SK-N-SH (cell line): ENCODE results near the gene SNCG. TPM values are rescaled to one million over a fixed set of nuclear protein-coding genes. Genes with fewer than 3 reads are reported as not detected.
"Not testable (repeated sequence)": the region's sequence is repeated elsewhere in the genome, so short reads cannot be mapped to it uniquely, and the experiment has no call there.

Source experiments
- CTCF ChIA-PET: fragments of 300-600, 350-600 bp; formaldehyde crosslinking; extraction: SDS; loops from one replicate; lab custom pipeline; 2021; lab: Yijun Ruan, JAX
- POLR2A ChIA-PET: fragments of 350-600 bp; sonication (Branson Sonifier 250); formaldehyde crosslinking; extraction: SDS; loops from one replicate; lab custom pipeline; 2020; ENCODE audit warnings: antibody characterized with exemption, inconsistent platforms; lab: Yijun Ruan, JAX
- DNase-seq: peaks from one replicate; pipeline ENCODE4 v3.0.0; 2012
- H2AFZ ChIP-seq: fragments of 200-600 bp; sonication (generic); 2 replicates; pipeline ENCODE4 v1.8.1; 2016; ENCODE audit warnings: antibody characterized with exemption, mild to moderate bottlenecking, low read depth
- H3F3A ChIP-seq: fragments of 200-600 bp; sonication (generic); replicated peaks from 2 replicates; pipeline ENCODE3; 2016; ENCODE audit warnings: antibody characterized with exemption, mild to moderate bottlenecking; ENCODE audit not compliant: insufficient read depth
- H3K27ac ChIP-seq, 2 experiments: fragments of 200-500 bp in 1 of 2; fragments of 200-600 bp in 1 of 2; sonication (Bioruptor generic) in 1 of 2; sonication (generic), shearing (Covaris generic) in 1 of 2; 2 replicates each; pipeline versions ENCODE4 v1.5.1 to v1.6.1; 2014 to 2016; ENCODE audit warnings: low read depth in 2 of 2, inconsistent platforms in 1 of 2, low read length in 1 of 2, mild to moderate bottlenecking in 1 of 2, mixed read lengths in 1 of 2
- H3K27me3 ChIP-seq: fragments of 200-600 bp; sonication (generic), shearing (Covaris generic); 2 replicates; pipeline ENCODE4 v1.6.1; 2016; ENCODE audit warnings: mixed run types; ENCODE audit not compliant: insufficient read depth
- H3K36me3 ChIP-seq, 2 experiments: fragments of 200-500 bp in 1 of 2; fragments of 200-600 bp in 1 of 2; sonication (Bioruptor generic) in 1 of 2; sonication (generic) in 1 of 2; replicated peaks in 1 of 2; 2 replicates each; pipeline versions ENCODE3 to v1.5.1; 2014 to 2016; ENCODE audit warnings: low read length in 1 of 2, mild to moderate bottlenecking in 1 of 2; ENCODE audit not compliant: insufficient read depth in 2 of 2, control insufficient read depth in 1 of 2
- H3K4me1 ChIP-seq, 2 experiments: fragments of 200-500 bp in 1 of 2; fragments of 200-600 bp in 1 of 2; sonication (Bioruptor generic) in 1 of 2; sonication (generic), shearing (Covaris generic) in 1 of 2; 2 replicates each; pipeline versions ENCODE4 v1.5.1 to v1.6.1; 2014 to 2016; ENCODE audit warnings: low read depth in 1 of 2, low read length in 1 of 2, mixed run types in 1 of 2; ENCODE audit not compliant: insufficient read depth in 2 of 2, control insufficient read depth in 1 of 2
- H3K4me2 ChIP-seq: fragments of 200-600 bp; sonication (generic), shearing (Covaris generic); 2 replicates; pipeline ENCODE4 v1.6.1; 2017; ENCODE audit warnings: mixed run types
- H3K4me3 ChIP-seq, 2 experiments: fragments of 200-500 bp in 1 of 2; fragments of 200-600 bp in 1 of 2; sonication (Bioruptor generic) in 1 of 2; sonication (generic), shearing (Covaris generic) in 1 of 2; 2 replicates each; pipeline versions ENCODE4 v1.5.1 to v1.8.1; 2014 to 2016; ENCODE audit warnings: low read depth in 2 of 2, inconsistent platforms in 1 of 2, low read length in 1 of 2, mild to moderate bottlenecking in 1 of 2, mixed read lengths in 1 of 2, moderate library complexity in 1 of 2
- H3K79me2 ChIP-seq: fragments of 200-600 bp; sonication (generic); 2 replicates; pipeline ENCODE4 v1.8.1; 2017; ENCODE audit warnings: mild to moderate bottlenecking; ENCODE audit not compliant: insufficient read depth
- H3K9ac ChIP-seq: fragments of 200-600 bp; sonication (generic); 2 replicates; pipeline ENCODE4 v1.6.1; 2017; ENCODE audit warnings: mixed run types
- H3K9me2 ChIP-seq: fragments of 200-600 bp; sonication (generic); 2 replicates; pipeline ENCODE4 v1.6.1; 2017; ENCODE audit warnings: mixed run types
- H3K9me3 ChIP-seq: fragments of 200-600 bp; sonication (generic); 2 replicates; pipeline ENCODE4 v1.6.1; 2017; ENCODE audit warnings: mixed run types, mild to moderate bottlenecking, moderate library complexity
- H4K20me1 ChIP-seq: fragments of 200-600 bp; sonication (generic); 2 replicates; pipeline ENCODE4 v1.6.1; 2017; ENCODE audit warnings: mild to moderate bottlenecking, mixed run types; ENCODE audit not compliant: insufficient read depth
- CHD2 ChIP-seq: fragments of 150-350 bp; IDR thresholded peaks from 2 replicates; pipeline ENCODE4 v1.6.1; 2018; ENCODE audit warnings: low read length; ENCODE audit not compliant: partially characterized antibody
- EZH2phosphoT487 ChIP-seq: fragments of 200-600 bp; sonication (generic); IDR thresholded peaks from 2 replicates; pipeline ENCODE4 v1.6.1; 2017; ENCODE audit warnings: low read depth, mixed run types, mild to moderate bottlenecking, antibody characterized with exemption, moderate library complexity, borderline replicate concordance
- FOSL2 ChIP-seq: IDR thresholded peaks from 2 replicates; pipeline ENCODE4 v1.4.0; 2012; ENCODE audit warnings: low read depth, mild to moderate bottlenecking, moderate library complexity, borderline replicate concordance
- FOXM1 ChIP-seq: IDR thresholded peaks from 2 replicates; pipeline ENCODE4 v1.4.0; 2012; ENCODE audit warnings: low read depth, mild to moderate bottlenecking
- GABPA ChIP-seq: IDR thresholded peaks from 2 replicates; pipeline ENCODE4 v1.4.0; 2012; ENCODE audit warnings: low read depth, mild to moderate bottlenecking
- GATA2 ChIP-seq: sonication (generic); formaldehyde crosslinking; IDR thresholded peaks from 2 replicates; pipeline ENCODE4 v1.5.0; 2020; ENCODE audit warnings: mild to moderate bottlenecking, missing genetic modification reagents
- MEF2A ChIP-seq: IDR thresholded peaks from 2 replicates; pipeline ENCODE4 v1.4.0; 2012; ENCODE audit warnings: low read depth, borderline replicate concordance
- MXI1 ChIP-seq: IDR thresholded peaks from 2 replicates; pipeline ENCODE4 v1.6.1; 2012; ENCODE audit warnings: mild to moderate bottlenecking, low read depth, low read length, improper control_type of control experiment
- NRF1 ChIP-seq: IDR thresholded peaks from 2 replicates; pipeline ENCODE4 v1.6.1; 2012; ENCODE audit warnings: low read depth, mild to moderate bottlenecking, low read length
- RAD21 ChIP-seq: IDR thresholded peaks from 2 replicates; pipeline ENCODE4 v1.6.1; 2012; ENCODE audit warnings: mild to moderate bottlenecking, low read length
- RFX5 ChIP-seq: IDR thresholded peaks from 2 replicates; pipeline ENCODE4 v1.6.1; 2012; ENCODE audit warnings: mild to moderate bottlenecking, improper control_type of control experiment, low read length
- TAF1 ChIP-seq: IDR thresholded peaks from 2 replicates; pipeline ENCODE4 v1.6.1; 2012; ENCODE audit warnings: low read depth, mild to moderate bottlenecking, low read length, moderate library complexity, borderline replicate concordance
- TEAD4 ChIP-seq: IDR thresholded peaks from 2 replicates; pipeline ENCODE4 v1.4.0; 2012; ENCODE audit warnings: mild to moderate bottlenecking, borderline replicate concordance; ENCODE audit not compliant: insufficient read depth
- YY1 ChIP-seq: IDR thresholded peaks from 2 replicates; pipeline ENCODE4 v1.4.0; 2012; ENCODE audit warnings: low read depth, mild to moderate bottlenecking
- WGBS: methylation state at CpG from one replicate; pipeline ENCODE4 v1.1.6; 2017; ENCODE audit warnings: low lambda C conversion rate; 5-methylcytosine and 5-hydroxymethylcytosine counted together
- polyA plus RNA-seq, 3 experiments: library from polyadenylated mRNA; depleted of rRNA; stranded (reverse); fragments of >200 nt; gene quantifications; 2 replicates each; pipeline ENCODE4 v1.2.3, GENCODE V29; 2012
- TF ChIP-seq, protein P1 (sequence below): IDR thresholded peaks from 2 replicates; pipeline ENCODE4 v1.4.0; 2012; ENCODE audit warnings: low read depth, borderline replicate concordance

Gene SNCG
- polyA plus RNA-seq, 1 of the 3 experiments (the other 2 are of a cell fraction): 4.3 TPM

DNA sequence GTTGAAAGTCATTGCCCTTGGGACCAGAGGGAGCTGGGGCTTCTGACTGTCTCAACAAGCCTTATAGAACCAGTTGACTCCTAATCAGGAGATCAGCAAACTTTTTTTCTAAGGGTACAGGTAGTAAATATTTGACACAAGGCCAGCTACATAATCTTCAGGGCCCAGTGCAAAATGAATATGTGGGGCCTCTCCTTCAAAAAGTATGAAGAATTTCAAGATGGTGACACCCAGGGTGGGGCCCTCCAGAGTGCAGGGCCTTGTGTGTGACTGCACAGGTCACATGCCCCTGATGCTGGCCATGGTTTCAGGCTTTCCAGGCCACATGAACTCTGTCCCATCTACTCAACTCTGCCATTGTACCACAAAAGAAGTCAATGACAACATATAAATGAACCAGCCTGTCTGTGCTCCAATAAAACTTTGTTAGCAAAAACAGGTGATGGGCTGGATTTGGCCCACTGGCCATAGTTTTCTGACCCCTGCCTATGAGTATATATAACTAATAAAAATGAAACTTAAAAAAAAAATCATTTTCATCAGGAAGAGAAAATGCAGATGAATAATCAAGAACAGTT is 7.1 kb upstream of the SNCG start:
- ChIA-PET CTCF (no interaction called here), POLR2A (no interaction called here)
- no peak for TF ChIP-seq GATA2 (CRISPR knock-in tag)
- no peak for TF ChIP-seq RFX5
- TF ChIP-seq CHD2: no peak
- no peak for TF ChIP-seq TEAD4
- TF ChIP-seq, protein P1, sequence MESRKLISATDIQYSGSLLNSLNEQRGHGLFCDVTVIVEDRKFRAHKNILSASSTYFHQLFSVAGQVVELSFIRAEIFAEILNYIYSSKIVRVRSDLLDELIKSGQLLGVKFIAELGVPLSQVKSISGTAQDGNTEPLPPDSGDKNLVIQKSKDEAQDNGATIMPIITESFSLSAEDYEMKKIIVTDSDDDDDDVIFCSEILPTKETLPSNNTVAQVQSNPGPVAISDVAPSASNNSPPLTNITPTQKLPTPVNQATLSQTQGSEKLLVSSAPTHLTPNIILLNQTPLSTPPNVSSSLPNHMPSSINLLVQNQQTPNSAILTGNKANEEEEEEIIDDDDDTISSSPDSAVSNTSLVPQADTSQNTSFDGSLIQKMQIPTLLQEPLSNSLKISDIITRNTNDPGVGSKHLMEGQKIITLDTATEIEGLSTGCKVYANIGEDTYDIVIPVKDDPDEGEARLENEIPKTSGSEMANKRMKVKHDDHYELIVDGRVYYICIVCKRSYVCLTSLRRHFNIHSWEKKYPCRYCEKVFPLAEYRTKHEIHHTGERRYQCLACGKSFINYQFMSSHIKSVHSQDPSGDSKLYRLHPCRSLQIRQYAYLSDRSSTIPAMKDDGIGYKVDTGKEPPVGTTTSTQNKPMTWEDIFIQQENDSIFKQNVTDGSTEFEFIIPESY: no peak
- TF ChIP-seq FOSL2: no peak
- peaks cover 0 to 8% of the 10 kb centered on the region in 2 experiments; a peak in 1 of 4 replicates for H3K4me1 ChIP-seq
- no peaks in the 10 kb centered on the region for H3F3A ChIP-seq
- no peak overlapping the region for H3K27ac ChIP-seq
- H3K79me2 ChIP-seq: no peaks in the 10 kb centered on the region
- H3K27me3 ChIP-seq: no peaks in the 10 kb centered on the region
- H3K4me3 ChIP-seq: no peak overlapping the region
- no peaks in the 10 kb centered on the region for H3K9me3 ChIP-seq
- H3K9me2 ChIP-seq: no peaks in the 10 kb centered on the region
- no peak overlapping the region for H3K9ac ChIP-seq
- DNase-seq: no peak
- no peak overlapping the region for H3K4me2 ChIP-seq
- no peaks in the 10 kb centered on the region for H4K20me1 ChIP-seq
- H3K36me3 ChIP-seq: no peaks in the 10 kb centered on the region
- no peak overlapping the region for H2AFZ ChIP-seq

DNA sequence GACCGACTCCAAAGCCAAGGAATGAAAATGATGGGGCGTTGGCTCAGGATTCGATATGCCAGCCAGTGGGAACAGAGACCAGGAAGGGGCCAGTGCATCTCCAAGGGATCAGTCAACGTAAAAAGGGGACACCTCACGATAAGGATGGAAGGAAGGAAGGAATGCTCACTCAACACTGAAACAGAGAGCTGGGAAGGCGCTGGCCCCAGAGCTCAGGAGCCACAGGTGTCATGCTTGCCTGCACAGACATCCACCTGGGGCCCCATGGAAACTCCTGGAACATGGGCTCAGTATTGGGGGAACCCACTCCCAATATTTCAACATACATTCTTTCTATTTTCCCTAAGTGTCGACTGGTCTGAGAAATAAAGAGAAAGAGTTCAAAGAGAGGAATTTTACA is 6.3 kb upstream of the SNCG start:
- no peak overlapping the region for H2AFZ ChIP-seq
- TF ChIP-seq FOXM1 (no peak), YY1 (no peak), TAF1 (no peak), RAD21 (no peak), GABPA (no peak), MEF2A (no peak), GATA2 (CRISPR knock-in tag) (no peak), CHD2 (no peak), MXI1 (no peak), EZH2phosphoT487 (no peak), NRF1 (no peak)
- H3K27me3 ChIP-seq: no peaks in the 10 kb centered on the region
- no peak for DNase-seq
- ChIA-PET CTCF (interaction anchor here (1.7 kb wide), 1 partner anchor 15 kb away, joined by 3 read pairs; no protein-coding TSS in a partner anchor), POLR2A (no interaction called here)
- H3K79me2 ChIP-seq: no peaks in the 10 kb centered on the region
- no peaks in the 10 kb centered on the region for H4K20me1 ChIP-seq
- no peaks in the 10 kb centered on the region for H3K36me3 ChIP-seq
- no peak overlapping the region for H3K27ac ChIP-seq
- no peaks in the 10 kb centered on the region for H3F3A ChIP-seq
- no peak overlapping the region for H3K4me3 ChIP-seq
- H3K9me3 ChIP-seq: no peaks in the 10 kb centered on the region
- peaks cover 0 to 6% of the 10 kb centered on the region in 2 experiments; a peak in 1 of 4 replicates for H3K4me1 ChIP-seq
- no peak overlapping the region for H3K9ac ChIP-seq
- H3K9me2 ChIP-seq: no peaks in the 10 kb centered on the region
- WGBS: 75% methylated on average over 7 of the region's 7 CpGs
- H3K4me2 ChIP-seq: no peak overlapping the region

DNA sequence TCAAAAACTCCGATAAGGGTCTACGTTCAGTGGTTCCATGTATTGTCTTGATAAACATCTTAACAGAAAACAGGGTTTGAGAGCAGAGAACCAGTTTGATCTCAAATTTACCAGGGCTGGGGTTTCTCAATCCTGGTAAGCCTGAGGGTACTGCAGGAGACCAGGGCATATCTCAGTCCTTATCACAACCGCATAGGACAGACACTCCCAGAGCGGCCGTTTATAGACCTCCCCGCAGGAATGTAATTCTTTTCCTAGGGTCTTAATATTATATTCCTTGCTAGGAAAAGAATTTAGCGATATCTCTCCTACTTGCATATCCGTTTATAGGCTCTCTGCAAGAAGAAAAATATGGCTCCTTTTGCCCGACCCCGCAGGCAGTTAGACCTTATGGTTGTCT is 5.7 kb upstream of the SNCG start:
- CTCF ChIA-PET: interaction anchor here (1.7 kb wide), 1 partner anchor 14 kb away, joined by 3 read pairs; no protein-coding TSS in a partner anchor

More for the DNA sequence above, 5.7 kb upstream of the SNCG start:
- POLR2A ChIA-PET, H3K4me3 ChIP-seq, H3K9ac ChIP-seq, H4K20me1 ChIP-seq, H3K4me1 ChIP-seq, H2AFZ ChIP-seq, DNase-seq, H3K27ac ChIP-seq, H3K36me3 ChIP-seq, H3K79me2 ChIP-seq, H3F3A ChIP-seq, H3K9me2 ChIP-seq, H3K27me3 ChIP-seq, H3K9me3 ChIP-seq, H3K4me2 ChIP-seq: not testable (repeated sequence)
- 62% methylated on average over 10 of the region's 10 CpGs for WGBS
